Loucy (cell line): Measurements from ENCODE around the gene ADAMTSL2.

ENCODE experiments used
- H2AFZ ChIP-seq: fragments of 200-600 bp; sonication (generic); 2 replicates; pipeline ENCODE4 v1.6.0; 2016; ENCODE audit warnings: antibody characterized with exemption, mild to moderate bottlenecking, low read length, moderate library complexity
- H3F3A ChIP-seq: fragments of 200-600 bp; 2 replicates; pipeline ENCODE4 v1.6.0; 2016; ENCODE audit warnings: antibody characterized with exemption, low read depth, mild to moderate bottlenecking
- H3K27me3 ChIP-seq: fragments of 200-600 bp; sonication (generic); 2 replicates; pipeline ENCODE4 v1.6.1; 2014; ENCODE audit warnings: low read length, mild to moderate bottlenecking; ENCODE audit not compliant: insufficient read depth, poor library complexity, severe bottlenecking
- H3K36me3 ChIP-seq: fragments of 200-600 bp; sonication (generic); 2 replicates; pipeline ENCODE4 v1.6.1; 2016; ENCODE audit warnings: low read length; ENCODE audit not compliant: insufficient read depth
- H3K4me1 ChIP-seq: fragments of 200-600 bp; sonication (generic); 2 replicates; pipeline ENCODE4 v1.5.1; 2014; ENCODE audit warnings: low read length, mild to moderate bottlenecking; ENCODE audit not compliant: insufficient read depth, poor library complexity, severe bottlenecking
- H3K4me2 ChIP-seq: fragments of 200-600 bp; sonication (generic); 2 replicates; pipeline ENCODE4 v1.6.0; 2014; ENCODE audit warnings: antibody characterized with exemption, low read length, low read depth, mild to moderate bottlenecking; ENCODE audit not compliant: poor library complexity, severe bottlenecking
- H3K4me3 ChIP-seq: fragments of 200-600 bp; sonication (generic); 2 replicates; pipeline ENCODE4 v1.5.1; 2014; ENCODE audit warnings: low read length, mild to moderate bottlenecking, mixed read lengths; ENCODE audit not compliant: poor library complexity, severe bottlenecking
- H3K79me2 ChIP-seq: fragments of 200-600 bp; sonication (generic); 2 replicates; pipeline ENCODE4 v1.6.1; 2014; ENCODE audit warnings: low read length; ENCODE audit not compliant: insufficient read depth
- H3K9ac ChIP-seq: fragments of 200-600 bp; sonication (generic); 2 replicates; pipeline ENCODE4 v1.6.0; 2014; ENCODE audit warnings: mild to moderate bottlenecking, low read depth, low read length, moderate library complexity; ENCODE audit not compliant: poor library complexity, severe bottlenecking
- H3K9me2 ChIP-seq: fragments of 200-600 bp; sonication (generic); replicated peaks from 2 replicates; pipeline ENCODE4 v1.6.1; 2016; ENCODE audit warnings: low read depth, low read length, mixed read lengths
- H3K9me3 ChIP-seq: fragments of 200-600 bp; sonication (generic); 2 replicates; pipeline ENCODE4 v1.6.1; 2014; ENCODE audit warnings: mild to moderate bottlenecking, antibody characterized with exemption, low read length, low read depth; ENCODE audit not compliant: insufficient read depth
- H4K20me1 ChIP-seq: fragments of 200-600 bp; sonication (generic); 2 replicates; pipeline ENCODE4 v1.6.0; 2014; ENCODE audit warnings: antibody characterized with exemption, low read length, mild to moderate bottlenecking; ENCODE audit not compliant: insufficient read depth, poor library complexity, severe bottlenecking
- CTCF ChIP-seq: fragments of 200-600 bp; sonication (generic); conservative IDR thresholded peaks from 2 replicates; pipeline ENCODE4 v1.5.1; 2014; ENCODE audit warnings: mild to moderate bottlenecking, antibody characterized with exemption, low read length
- EZH2phosphoT487 ChIP-seq: fragments of 200-600 bp; IDR thresholded peaks from 2 replicates; pipeline ENCODE4 v1.6.1; 2018; ENCODE audit warnings: antibody characterized with exemption, mild to moderate bottlenecking, moderate library complexity, borderline replicate concordance

Gene ADAMTSL2

DNA sequence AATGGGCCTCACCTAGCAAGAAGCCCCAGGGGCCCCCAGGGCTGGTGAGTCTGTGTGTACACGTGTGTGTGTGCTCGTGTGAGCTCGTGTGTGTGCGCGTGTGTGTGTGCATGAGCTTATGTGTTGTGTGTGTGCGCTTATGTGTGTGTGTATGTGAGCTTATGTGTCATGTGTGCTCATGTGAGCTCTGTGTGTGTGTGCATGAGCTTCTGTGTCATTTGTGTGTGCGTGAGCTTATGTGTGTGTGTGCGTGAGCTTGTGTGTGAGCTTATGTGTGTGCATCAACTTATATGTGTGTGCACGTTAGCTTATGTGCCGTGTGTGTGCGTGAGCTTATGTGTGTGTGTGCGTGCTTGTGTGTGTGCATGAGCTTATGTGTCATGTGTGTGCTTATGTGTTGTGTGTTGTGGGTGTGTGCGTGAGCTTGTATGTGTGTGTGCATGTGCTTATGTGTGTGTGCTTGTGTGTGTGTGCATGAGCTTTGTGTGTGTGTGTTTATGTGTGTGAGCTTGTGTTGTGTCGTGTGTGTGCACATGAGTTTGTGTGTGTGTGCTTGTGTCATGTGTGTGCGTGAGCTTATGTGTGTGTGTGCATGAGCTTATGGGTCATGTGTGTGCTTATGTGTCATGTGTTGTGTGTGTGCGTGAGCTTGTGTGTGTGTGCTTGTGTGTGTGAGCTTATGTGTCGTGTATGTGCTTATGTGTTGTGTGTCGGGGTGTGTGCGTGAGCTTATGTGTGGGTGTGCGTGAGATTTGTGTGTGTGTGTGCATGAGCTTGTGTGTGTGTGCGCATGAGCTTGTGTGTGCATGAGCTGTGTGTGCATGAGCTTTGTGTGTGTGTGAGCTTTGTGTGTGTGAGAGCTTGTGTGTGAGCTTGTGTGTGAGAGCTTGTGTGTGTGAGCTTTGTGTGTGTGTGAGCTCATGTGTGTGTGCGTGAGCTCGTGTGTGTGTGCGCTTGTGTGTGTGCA is 38.9 kb upstream of the ADAMTSL2 start:
- H3K4me1 ChIP-seq, result no peaks in the 10 kb centered on the region
- H3K36me3 ChIP-seq, result no peaks in the 10 kb centered on the region
- no peaks in the 10 kb centered on the region for H3K79me2 ChIP-seq
- no peak overlapping the region for H3K4me2 ChIP-seq
- H3F3A ChIP-seq, result no peaks in the 10 kb centered on the region
- TF ChIP-seq CTCF (no peak), EZH2phosphoT487 (no peak)
- no peaks in the 10 kb centered on the region for H4K20me1 ChIP-seq
- H3K9me3 ChIP-seq, result no peaks in the 10 kb centered on the region
- no peak overlapping the region for H2AFZ ChIP-seq
- H3K9me2 ChIP-seq, result no peaks in the 10 kb centered on the region
- no peak overlapping the region for H3K9ac ChIP-seq
- H3K4me3 ChIP-seq, result no peak overlapping the region
- H3K27me3 ChIP-seq, result no peaks in the 10 kb centered on the region

DNA sequence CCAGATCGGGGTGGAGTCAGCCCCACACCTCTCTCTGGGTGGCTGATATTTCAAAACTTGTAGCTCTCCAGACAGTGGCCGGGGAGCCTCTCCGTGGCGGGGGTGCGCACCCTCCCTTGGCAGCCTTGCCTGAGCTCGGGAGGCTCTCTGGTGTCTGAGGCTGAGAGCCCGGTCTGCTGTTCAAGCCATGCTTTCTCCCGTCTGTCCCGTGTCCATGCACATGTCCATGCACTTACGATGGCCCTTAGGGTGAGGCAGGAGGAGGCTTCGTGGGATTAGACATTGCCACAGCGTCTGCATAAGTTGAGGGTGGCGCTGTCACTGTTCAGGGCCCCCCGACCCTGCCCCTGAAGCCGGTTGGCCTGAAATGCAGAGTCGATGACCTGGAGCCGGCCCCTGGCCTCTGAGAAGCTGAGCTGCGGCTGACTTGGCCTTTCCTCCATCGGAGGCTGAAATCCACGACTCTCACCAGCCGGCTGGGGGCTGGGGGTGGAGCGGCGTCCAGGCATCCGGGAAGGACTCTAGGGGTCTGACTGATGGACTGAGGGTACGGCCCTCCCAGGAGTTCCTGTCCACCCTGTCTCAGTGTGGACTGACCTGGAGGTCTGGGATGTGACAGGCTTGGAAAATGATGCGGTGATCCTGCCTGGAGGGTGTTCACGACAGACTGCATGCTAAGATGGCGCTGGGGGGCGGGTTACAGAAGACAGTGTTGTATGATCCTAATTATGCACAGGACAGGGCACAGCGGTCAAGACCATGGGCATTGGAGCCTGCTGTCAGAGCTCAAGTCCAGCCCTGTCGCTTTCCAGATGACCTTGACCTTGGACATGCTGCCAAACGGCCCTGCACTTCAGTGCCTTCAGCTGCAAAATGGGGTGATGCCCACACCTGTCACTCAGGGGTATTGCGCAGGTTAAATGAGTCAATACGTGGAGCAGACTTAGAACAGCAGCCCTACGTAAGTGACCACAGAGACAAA is 37.4 kb upstream of the ADAMTSL2 start:
- TF ChIP-seq EZH2phosphoT487, result no peak
- TF ChIP-seq CTCF, result no peak
- no peaks in the 10 kb centered on the region for H3K4me1 ChIP-seq
- peaks cover 5% of the 10 kb centered on the region; the same call in 1 of the 2 replicates for H3K9me3 ChIP-seq
- H3K9me2 ChIP-seq, result no peaks in the 10 kb centered on the region
- no peak overlapping the region for H2AFZ ChIP-seq
- H3K27me3 ChIP-seq, result no peaks in the 10 kb centered on the region
- H3K4me2 ChIP-seq, result no peak overlapping the region
- no peaks in the 10 kb centered on the region for H3F3A ChIP-seq
- no peak overlapping the region for H3K9ac ChIP-seq
- H3K36me3 ChIP-seq, result no peaks in the 10 kb centered on the region
- H3K4me3 ChIP-seq, result no peak overlapping the region
- no peaks in the 10 kb centered on the region for H4K20me1 ChIP-seq
- H3K79me2 ChIP-seq, result no peaks in the 10 kb centered on the region

GRCh38 chr9:133499132-133499891 is 35.2 kb upstream of the ADAMTSL2 start:
- Histone ChIP-seq H3K9ac (no peak overlapping the region), H3F3A (no peaks in the 10 kb centered on the region), H3K4me2 (no peak overlapping the region), H3K4me1 (no peaks in the 10 kb centered on the region), H3K79me2 (no peaks in the 10 kb centered on the region), H3K9me2 (no peaks in the 10 kb centered on the region), H3K27me3 (no peaks in the 10 kb centered on the region), H3K36me3 (no peaks in the 10 kb centered on the region), H3K4me3 (no peak overlapping the region), H3K9me3 (peaks cover 13% of the 10 kb centered on the region; the same call in 1 of the 2 replicates), H2AFZ (no peak overlapping the region), H4K20me1 (no peaks in the 10 kb centered on the region)
- TF ChIP-seq CTCF, result no peak
- no peak for TF ChIP-seq EZH2phosphoT487
